ENCODE results near the gene APBB2. TPM values are rescaled to one million over a fixed set of nuclear protein-coding genes. Genes with fewer than 3 reads are reported as not detected.

APBB2 gene
- total and polyA plus RNA-seq, 2 experiments from 2014 or later, result 24.1 to 61.0 TPM

- H3K9me2 ChIP-seq (ENCODE audit: insufficient read depth), result no peaks in the 10 kb centered on the region
- H3K4me3 ChIP-seq, result no peak overlapping the region
- H3K79me2 ChIP-seq (ENCODE audit: insufficient read depth), result peaks cover 85% of the 10 kb centered on the region
- TF ChIP-seq EZH2 (IDR thresholded peaks at IDR 0.05; ENCODE audit: insufficient read depth, poor library complexity, severe bottlenecking) (no peak), EZH2phosphoT487 (IDR thresholded peaks at IDR 0.05; ENCODE audit: insufficient read depth, low read depth) (no peak)
- no peak overlapping the region for H2AFZ ChIP-seq
- peaks cover 53% of the 10 kb centered on the region for H3F3A ChIP-seq (ENCODE audit: insufficient read depth)
- no peak for DNase-seq
- peak overlapping the region; percentile 57 for H3K4me2 ChIP-seq (ENCODE audit: unreplicated experiment)
- peak overlapping the region; percentile 64 for H3K27ac ChIP-seq
- 94 to 100% methylated on average over 3 of the region's 3 CpGs for WGBS, 2 experiments (ENCODE audit: low coverage in 1 of 2, low lambda C conversion rate in 2 of 2, missing lambda C conversion rate in 2 of 2)
- H3K27me3 ChIP-seq (replicated peaks; ENCODE audit: insufficient read depth), result no peaks in the 10 kb centered on the region
- no peaks in the 10 kb centered on the region; the same call in 1 of the 2 replicates for H4K20me1 ChIP-seq (ENCODE audit: insufficient read depth)
- H3K36me3 ChIP-seq (ENCODE audit: low read depth), result no peaks in the 10 kb centered on the region
- no peaks in the 10 kb centered on the region for H3K9me3 ChIP-seq (ENCODE audit: low read depth)
- H3K9ac ChIP-seq, result 0 out of 2 replicates have a peak overlapping the region, but pooled peaks have one; percentile 23
- in situ Hi-C loops (cut with MboI), result no loop called here
- peaks cover 44% of the 10 kb centered on the region for H3K4me1 ChIP-seq (ENCODE audit: insufficient read depth)
Observed at GRCh38 chr4:41161355-41161754, 53.0 kb downstream of the APBB2 start.

GRCh38 chr4:41160856-41161255 is 53.5 kb downstream of the APBB2 start:
- peaks cover 86% of the 10 kb centered on the region for H3K79me2 ChIP-seq (ENCODE audit: insufficient read depth)
- TF ChIP-seq EZH2phosphoT487 (IDR thresholded peaks at IDR 0.05; ENCODE audit: insufficient read depth, low read depth) (no peak), EZH2 (IDR thresholded peaks at IDR 0.05; ENCODE audit: insufficient read depth, poor library complexity, severe bottlenecking) (no peak)
- H3K4me3 ChIP-seq, result peak overlapping the region; percentile 27
- H3F3A ChIP-seq (ENCODE audit: insufficient read depth), result peaks cover 58% of the 10 kb centered on the region
- WGBS, 2 experiments (ENCODE audit: low coverage in 1 of 2, low lambda C conversion rate in 2 of 2, missing lambda C conversion rate in 2 of 2), result 7 to 8% methylated on average over 4 of the region's 4 CpGs
- no peak overlapping the region for H2AFZ ChIP-seq
- peak overlapping the region; percentile 64 for H3K27ac ChIP-seq
- H3K27me3 ChIP-seq (replicated peaks; ENCODE audit: insufficient read depth), result no peaks in the 10 kb centered on the region
- peak overlapping the region; percentile 23; the same call in 1 of the 2 replicates for H3K9ac ChIP-seq
- DNase-seq, result peak; percentile 60
- no peaks in the 10 kb centered on the region for H3K9me2 ChIP-seq (ENCODE audit: insufficient read depth)
- H4K20me1 ChIP-seq (ENCODE audit: insufficient read depth), result no peaks in the 10 kb centered on the region; the same call in 1 of the 2 replicates
- in situ Hi-C loops (cut with MboI), result no loop called here
- H3K4me2 ChIP-seq (ENCODE audit: unreplicated experiment), result peak overlapping the region; percentile 57
- H3K9me3 ChIP-seq (ENCODE audit: low read depth), result no peaks in the 10 kb centered on the region
- H3K4me1 ChIP-seq (ENCODE audit: insufficient read depth), result peaks cover 49% of the 10 kb centered on the region
- no peaks in the 10 kb centered on the region for H3K36me3 ChIP-seq (ENCODE audit: low read depth)

GRCh38 chr4:41160012-41160789 is 54.1 kb downstream of the APBB2 start:
- TF ChIP-seq EZH2phosphoT487 (IDR thresholded peaks at IDR 0.05; ENCODE audit: insufficient read depth, low read depth) (no peak), EZH2 (IDR thresholded peaks at IDR 0.05; ENCODE audit: insufficient read depth, poor library complexity, severe bottlenecking) (no peak)
- 17 to 27% methylated on average over 10 of the region's 10 CpGs for WGBS, 2 experiments (ENCODE audit: low coverage in 1 of 2, low lambda C conversion rate in 2 of 2, missing lambda C conversion rate in 2 of 2)
- H3K27me3 ChIP-seq (replicated peaks; ENCODE audit: insufficient read depth), result no peaks in the 10 kb centered on the region
- H4K20me1 ChIP-seq (ENCODE audit: insufficient read depth), result no peaks in the 10 kb centered on the region; the same call in 1 of the 2 replicates
- H3K4me1 ChIP-seq (ENCODE audit: insufficient read depth), result peaks cover 56% of the 10 kb centered on the region
- peaks cover 65% of the 10 kb centered on the region for H3F3A ChIP-seq (ENCODE audit: insufficient read depth)
- no peaks in the 10 kb centered on the region for H3K9me2 ChIP-seq (ENCODE audit: insufficient read depth)
- no peaks in the 10 kb centered on the region for H3K36me3 ChIP-seq (ENCODE audit: low read depth)
- H3K9me3 ChIP-seq (ENCODE audit: low read depth), result no peaks in the 10 kb centered on the region
- in situ Hi-C loops (cut with MboI), result no loop called here
- DNase-seq, result peak; percentile 90
- peak overlapping the region; percentile 3; the same call in 1 of the 2 replicates for H3K9ac ChIP-seq
- peak overlapping the region; percentile 57 for H3K4me2 ChIP-seq (ENCODE audit: unreplicated experiment)
- peak overlapping the region; percentile 27 for H3K4me3 ChIP-seq
- H2AFZ ChIP-seq, result no peak overlapping the region
- peaks cover 81% of the 10 kb centered on the region for H3K79me2 ChIP-seq (ENCODE audit: insufficient read depth)
- peak overlapping the region; percentile 64 for H3K27ac ChIP-seq

GRCh38 chr4:41158756-41159155 is 55.6 kb downstream of the APBB2 start:
- H2AFZ ChIP-seq, result no peak overlapping the region
- H3K36me3 ChIP-seq (ENCODE audit: low read depth), result no peaks in the 10 kb centered on the region
- peaks cover 78% of the 10 kb centered on the region for H3F3A ChIP-seq (ENCODE audit: insufficient read depth)
- no peak for DNase-seq
- H3K9me2 ChIP-seq (ENCODE audit: insufficient read depth), result no peaks in the 10 kb centered on the region
- H3K27me3 ChIP-seq (replicated peaks; ENCODE audit: insufficient read depth), result no peaks in the 10 kb centered on the region
- no peaks in the 10 kb centered on the region for H3K9me3 ChIP-seq (ENCODE audit: low read depth)
- 95 to 97% methylated on average over 5 of the region's 5 CpGs for whole genome bisulfite sequencing, 2 experiments (ENCODE audit: low coverage in 1 of 2, low lambda C conversion rate in 2 of 2, missing lambda C conversion rate in 2 of 2)
- peaks cover 64% of the 10 kb centered on the region for H3K4me1 ChIP-seq (ENCODE audit: insufficient read depth)
- TF ChIP-seq EZH2phosphoT487 (IDR thresholded peaks at IDR 0.05; ENCODE audit: insufficient read depth, low read depth), result no peak
- TF ChIP-seq EZH2 (IDR thresholded peaks at IDR 0.05; ENCODE audit: insufficient read depth, poor library complexity, severe bottlenecking), result no peak
- no peak overlapping the region for H3K4me3 ChIP-seq
- no peaks in the 10 kb centered on the region; the same call in 1 of the 2 replicates for H4K20me1 ChIP-seq (ENCODE audit: insufficient read depth)
- no peak overlapping the region for H3K9ac ChIP-seq
- in situ Hi-C loops (cut with MboI), result no loop called here
- H3K27ac ChIP-seq, result 0 out of 2 replicates have a peak overlapping the region, but pooled peaks have one; percentile 64
- H3K4me2 ChIP-seq (ENCODE audit: unreplicated experiment), result no peak overlapping the region
- peaks cover 75% of the 10 kb centered on the region for H3K79me2 ChIP-seq (ENCODE audit: insufficient read depth)
